Parathyroid adenoma (tissue), 2 donors: Measurements from ENCODE around the gene XKR3.
"Not testable (repeated sequence)": the region's sequence is repeated elsewhere in the genome, so short reads cannot be mapped to it uniquely, and the experiment has no call there.

Source experiments
- H2AFZ ChIP-seq: fragments of 300-600 bp; sonication (generic); one replicate; pipeline ENCODE4 v1.7.0; 2017; ENCODE audit warnings: antibody characterized with exemption, mild to moderate bottlenecking
- H3K27ac ChIP-seq: fragments of 300-600 bp; sonication (generic); one replicate; pipeline ENCODE4 v1.7.0; 2017
- H3K27me3 ChIP-seq: fragments of 300-600 bp; sonication (generic); one replicate; pipeline ENCODE4 v1.7.0; 2017; ENCODE audit warnings: low read length; ENCODE audit not compliant: control insufficient read depth, insufficient read depth
- H3K36me3 ChIP-seq: fragments of 300-600 bp; sonication (generic); one replicate; pipeline ENCODE4 v1.7.0; 2017; ENCODE audit warnings: low read length; ENCODE audit not compliant: control insufficient read depth, insufficient read depth
- H3K4me1 ChIP-seq: fragments of 300-600 bp; sonication (generic); one replicate; pipeline ENCODE4 v1.7.0; 2017; ENCODE audit warnings: control low read depth
- H3K4me2 ChIP-seq: fragments of 300-600 bp; sonication (generic); one replicate; pipeline ENCODE4 v1.7.0; 2017; ENCODE audit warnings: low read length
- H3K4me3 ChIP-seq: fragments of 300-600 bp; sonication (generic); one replicate; pipeline ENCODE4 v1.7.0; 2017; ENCODE audit warnings: low read depth, low read length
- H3K79me2 ChIP-seq: fragments of 300-600 bp; sonication (generic); one replicate; pipeline ENCODE4 v1.7.0; 2017; ENCODE audit warnings: control low read depth
- H3K9ac ChIP-seq: fragments of 300-600 bp; sonication (generic); one replicate; pipeline ENCODE4 v1.7.0; 2017; ENCODE audit warnings: mild to moderate bottlenecking
- H3K9me3 ChIP-seq: fragments of 300-600 bp; sonication (generic); one replicate; pipeline ENCODE4 v1.7.0; 2017; ENCODE audit warnings: low read length; ENCODE audit not compliant: control insufficient read depth
- CTCF ChIP-seq: fragments of 300-600 bp; sonication (generic); IDR thresholded peaks from one replicate; pipeline ENCODE4 v1.7.0; 2017; ENCODE audit warnings: antibody characterized with exemption, mild to moderate bottlenecking
- donor health status: primary hyperparathyroidism.

XKR3 gene

GRCh38 chr22:16824716-16825687, at the start of gene XKR3:
XKR3 (minus strand) TSS chr22:16825411; CDS start chr22:16808073, 17,338 bp downstream.
- Histone ChIP-seq H3K27ac (no peak within 1 kb of the TSS), H3K4me3 (no peak within 1 kb of the TSS), H3K9ac (no peak within 1 kb of the TSS), H3K4me1 (no peaks in the 10 kb centered on the region), H3K27me3 (no peaks in the 10 kb centered on the region), H3K36me3 (no peaks in the 10 kb centered on the region), H3K4me2 (no peak within 1 kb of the TSS), H2AFZ (no peak within 1 kb of the TSS), H3K79me2 (no peaks in the 10 kb centered on the region), H3K9me3 (no peaks in the 10 kb centered on the region)
- no peak for TF ChIP-seq CTCF

GRCh38 chr22:16869640-16870039, 44.4 kb upstream of the XKR3 start:
- not testable (repeated sequence) for H2AFZ ChIP-seq, H3K27me3 ChIP-seq, H3K9me3 ChIP-seq, H3K4me2 ChIP-seq, H3K36me3 ChIP-seq, H3K4me1 ChIP-seq, H3K27ac ChIP-seq, H3K4me3 ChIP-seq, H3K9ac ChIP-seq, H3K79me2 ChIP-seq

GRCh38 chr22:16866167-16866566, 41.0 kb upstream of the XKR3 start:
- no peaks in the 10 kb centered on the region for H3K4me1 ChIP-seq
- no peak overlapping the region for H3K4me2 ChIP-seq
- TF ChIP-seq CTCF = no peak
- no peak overlapping the region for H3K9ac ChIP-seq
- H2AFZ ChIP-seq = no peak overlapping the region
- H3K27ac ChIP-seq = no peak overlapping the region
- H3K27me3 ChIP-seq = no peaks in the 10 kb centered on the region
- no peak overlapping the region for H3K4me3 ChIP-seq
- no peaks in the 10 kb centered on the region for H3K36me3 ChIP-seq
- H3K9me3 ChIP-seq = no peaks in the 10 kb centered on the region
- no peaks in the 10 kb centered on the region for H3K79me2 ChIP-seq

GRCh38 chr22:16856851-16857250, 31.6 kb upstream of the XKR3 start:
- not testable (repeated sequence) for H3K27ac ChIP-seq, H3K9me3 ChIP-seq, H3K36me3 ChIP-seq, H3K4me2 ChIP-seq, H3K4me3 ChIP-seq, H2AFZ ChIP-seq, H3K9ac ChIP-seq, H3K27me3 ChIP-seq, H3K79me2 ChIP-seq, H3K4me1 ChIP-seq

GRCh38 chr22:16854631-16855030, 29.4 kb upstream of the XKR3 start:
- no peaks in the 10 kb centered on the region for H3K79me2 ChIP-seq
- no peak overlapping the region for H3K9ac ChIP-seq
- H2AFZ ChIP-seq = no peak overlapping the region
- H3K9me3 ChIP-seq = no peaks in the 10 kb centered on the region
- H3K27ac ChIP-seq = no peak overlapping the region
- no peaks in the 10 kb centered on the region for H3K27me3 ChIP-seq
- no peak for TF ChIP-seq CTCF
- H3K4me3 ChIP-seq = no peak overlapping the region
- H3K4me2 ChIP-seq = no peak overlapping the region
- no peaks in the 10 kb centered on the region for H3K36me3 ChIP-seq
- H3K4me1 ChIP-seq = no peaks in the 10 kb centered on the region

GRCh38 chr22:16851268-16851996, 26.2 kb upstream of the XKR3 start:
- not testable (repeated sequence) for H3K27me3 ChIP-seq, H3K79me2 ChIP-seq, H3K9me3 ChIP-seq, H3K9ac ChIP-seq, H3K4me3 ChIP-seq, H3K4me1 ChIP-seq, H3K4me2 ChIP-seq, H2AFZ ChIP-seq, H3K36me3 ChIP-seq, H3K27ac ChIP-seq
